ENCODE data around the gene DUSP1. TPM values are rescaled to one million over a fixed set of nuclear protein-coding genes. Genes with fewer than 3 reads are reported as not detected.

DUSP1 gene
- total and polyA plus RNA-seq, 2 of the 13 experiments (the other 11 are each of a cell fraction or from before 2014, with no cell fraction given) = 27.1 to 55.5 TPM

DNA sequence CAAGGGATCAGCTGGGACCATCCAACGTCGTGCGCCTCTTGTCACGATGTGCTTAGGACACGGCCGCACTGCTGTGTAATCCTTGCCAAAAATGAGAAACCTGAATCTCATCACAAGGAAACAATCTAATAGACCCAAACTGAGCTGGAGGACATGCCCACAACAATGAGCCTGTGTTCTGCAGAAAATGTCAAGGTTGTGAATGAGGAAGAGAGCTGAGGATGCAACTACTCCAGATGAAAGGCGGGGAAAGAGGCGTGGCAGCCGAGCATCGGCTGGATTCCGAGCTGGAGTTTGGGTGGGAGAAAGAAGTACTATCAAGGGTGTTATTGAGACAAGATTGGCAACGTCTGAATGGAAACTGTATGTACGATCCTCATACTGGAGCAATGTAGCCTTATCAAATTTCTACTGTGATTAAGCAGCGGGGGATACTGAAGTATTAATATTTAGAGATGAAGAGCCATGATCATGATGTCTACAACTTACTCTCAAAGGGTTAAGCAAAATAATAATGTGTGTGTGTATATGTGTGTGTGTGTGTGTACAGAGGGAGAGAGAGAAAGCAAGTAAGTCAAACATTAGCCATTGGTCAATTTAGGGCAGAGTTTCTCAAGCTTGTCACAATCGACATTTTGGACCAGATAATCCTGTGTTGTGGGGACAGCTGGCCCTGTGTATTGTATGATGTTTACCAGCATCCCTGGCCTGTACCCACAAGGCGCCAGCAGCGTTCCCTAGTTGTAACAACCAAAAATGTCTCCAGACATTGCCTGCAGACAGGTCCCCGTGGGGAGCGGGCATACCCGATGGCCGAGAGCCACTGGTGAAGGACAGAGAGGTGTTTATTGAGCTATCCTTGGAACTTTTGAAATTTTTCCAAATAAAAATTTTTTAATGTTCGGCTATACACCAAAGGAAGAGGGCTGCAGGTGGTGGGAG is 46.5 kb downstream of the DUSP1 start (continued):
- TF ChIP-seq ZEB1 (IDR thresholded peaks at IDR 0.05; ENCODE audit: insufficient replicate concordance, low read depth) = no peak
- no peak for TF ChIP-seq ZNF501 (CRISPR knock-in tag; IDR thresholded peaks at IDR 0.05)
- TF ChIP-seq, protein P1, sequence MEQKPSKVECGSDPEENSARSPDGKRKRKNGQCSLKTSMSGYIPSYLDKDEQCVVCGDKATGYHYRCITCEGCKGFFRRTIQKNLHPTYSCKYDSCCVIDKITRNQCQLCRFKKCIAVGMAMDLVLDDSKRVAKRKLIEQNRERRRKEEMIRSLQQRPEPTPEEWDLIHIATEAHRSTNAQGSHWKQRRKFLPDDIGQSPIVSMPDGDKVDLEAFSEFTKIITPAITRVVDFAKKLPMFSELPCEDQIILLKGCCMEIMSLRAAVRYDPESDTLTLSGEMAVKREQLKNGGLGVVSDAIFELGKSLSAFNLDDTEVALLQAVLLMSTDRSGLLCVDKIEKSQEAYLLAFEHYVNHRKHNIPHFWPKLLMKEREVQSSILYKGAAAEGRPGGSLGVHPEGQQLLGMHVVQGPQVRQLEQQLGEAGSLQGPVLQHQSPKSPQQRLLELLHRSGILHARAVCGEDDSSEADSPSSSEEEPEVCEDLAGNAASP (CRISPR knock-in tag; IDR thresholded peaks at IDR 0.05; ENCODE audit: borderline replicate concordance) = peak; percentile 34; the same call in 1 of the 2 replicates
- TF ChIP-seq ZNF232 (CRISPR knock-in tag; IDR thresholded peaks at IDR 0.05; ENCODE audit: borderline replicate concordance) = no peak
- TF ChIP-seq, protein P2, sequence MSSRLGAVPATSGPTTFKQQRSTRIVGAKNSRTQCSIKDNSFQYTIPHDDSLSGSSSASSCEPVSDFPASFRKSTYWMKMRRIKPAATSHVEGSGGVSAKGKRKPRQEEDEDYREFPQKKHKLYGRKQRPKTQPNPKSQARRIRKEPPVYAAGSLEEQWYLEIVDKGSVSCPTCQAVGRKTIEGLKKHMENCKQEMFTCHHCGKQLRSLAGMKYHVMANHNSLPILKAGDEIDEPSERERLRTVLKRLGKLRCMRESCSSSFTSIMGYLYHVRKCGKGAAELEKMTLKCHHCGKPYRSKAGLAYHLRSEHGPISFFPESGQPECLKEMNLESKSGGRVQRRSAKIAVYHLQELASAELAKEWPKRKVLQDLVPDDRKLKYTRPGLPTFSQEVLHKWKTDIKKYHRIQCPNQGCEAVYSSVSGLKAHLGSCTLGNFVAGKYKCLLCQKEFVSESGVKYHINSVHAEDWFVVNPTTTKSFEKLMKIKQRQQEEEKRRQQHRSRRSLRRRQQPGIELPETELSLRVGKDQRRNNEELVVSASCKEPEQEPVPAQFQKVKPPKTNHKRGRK (CRISPR knock-in tag; IDR thresholded peaks at IDR 0.05) = no peak
- no peak for TF ChIP-seq MTF2 (CRISPR knock-in tag; IDR thresholded peaks at IDR 0.05; ENCODE audit: borderline replicate concordance)
- no peak for TF ChIP-seq ZNF75D (CRISPR knock-in tag; IDR thresholded peaks at IDR 0.05; ENCODE audit: borderline replicate concordance)
- TF ChIP-seq, protein P3, sequence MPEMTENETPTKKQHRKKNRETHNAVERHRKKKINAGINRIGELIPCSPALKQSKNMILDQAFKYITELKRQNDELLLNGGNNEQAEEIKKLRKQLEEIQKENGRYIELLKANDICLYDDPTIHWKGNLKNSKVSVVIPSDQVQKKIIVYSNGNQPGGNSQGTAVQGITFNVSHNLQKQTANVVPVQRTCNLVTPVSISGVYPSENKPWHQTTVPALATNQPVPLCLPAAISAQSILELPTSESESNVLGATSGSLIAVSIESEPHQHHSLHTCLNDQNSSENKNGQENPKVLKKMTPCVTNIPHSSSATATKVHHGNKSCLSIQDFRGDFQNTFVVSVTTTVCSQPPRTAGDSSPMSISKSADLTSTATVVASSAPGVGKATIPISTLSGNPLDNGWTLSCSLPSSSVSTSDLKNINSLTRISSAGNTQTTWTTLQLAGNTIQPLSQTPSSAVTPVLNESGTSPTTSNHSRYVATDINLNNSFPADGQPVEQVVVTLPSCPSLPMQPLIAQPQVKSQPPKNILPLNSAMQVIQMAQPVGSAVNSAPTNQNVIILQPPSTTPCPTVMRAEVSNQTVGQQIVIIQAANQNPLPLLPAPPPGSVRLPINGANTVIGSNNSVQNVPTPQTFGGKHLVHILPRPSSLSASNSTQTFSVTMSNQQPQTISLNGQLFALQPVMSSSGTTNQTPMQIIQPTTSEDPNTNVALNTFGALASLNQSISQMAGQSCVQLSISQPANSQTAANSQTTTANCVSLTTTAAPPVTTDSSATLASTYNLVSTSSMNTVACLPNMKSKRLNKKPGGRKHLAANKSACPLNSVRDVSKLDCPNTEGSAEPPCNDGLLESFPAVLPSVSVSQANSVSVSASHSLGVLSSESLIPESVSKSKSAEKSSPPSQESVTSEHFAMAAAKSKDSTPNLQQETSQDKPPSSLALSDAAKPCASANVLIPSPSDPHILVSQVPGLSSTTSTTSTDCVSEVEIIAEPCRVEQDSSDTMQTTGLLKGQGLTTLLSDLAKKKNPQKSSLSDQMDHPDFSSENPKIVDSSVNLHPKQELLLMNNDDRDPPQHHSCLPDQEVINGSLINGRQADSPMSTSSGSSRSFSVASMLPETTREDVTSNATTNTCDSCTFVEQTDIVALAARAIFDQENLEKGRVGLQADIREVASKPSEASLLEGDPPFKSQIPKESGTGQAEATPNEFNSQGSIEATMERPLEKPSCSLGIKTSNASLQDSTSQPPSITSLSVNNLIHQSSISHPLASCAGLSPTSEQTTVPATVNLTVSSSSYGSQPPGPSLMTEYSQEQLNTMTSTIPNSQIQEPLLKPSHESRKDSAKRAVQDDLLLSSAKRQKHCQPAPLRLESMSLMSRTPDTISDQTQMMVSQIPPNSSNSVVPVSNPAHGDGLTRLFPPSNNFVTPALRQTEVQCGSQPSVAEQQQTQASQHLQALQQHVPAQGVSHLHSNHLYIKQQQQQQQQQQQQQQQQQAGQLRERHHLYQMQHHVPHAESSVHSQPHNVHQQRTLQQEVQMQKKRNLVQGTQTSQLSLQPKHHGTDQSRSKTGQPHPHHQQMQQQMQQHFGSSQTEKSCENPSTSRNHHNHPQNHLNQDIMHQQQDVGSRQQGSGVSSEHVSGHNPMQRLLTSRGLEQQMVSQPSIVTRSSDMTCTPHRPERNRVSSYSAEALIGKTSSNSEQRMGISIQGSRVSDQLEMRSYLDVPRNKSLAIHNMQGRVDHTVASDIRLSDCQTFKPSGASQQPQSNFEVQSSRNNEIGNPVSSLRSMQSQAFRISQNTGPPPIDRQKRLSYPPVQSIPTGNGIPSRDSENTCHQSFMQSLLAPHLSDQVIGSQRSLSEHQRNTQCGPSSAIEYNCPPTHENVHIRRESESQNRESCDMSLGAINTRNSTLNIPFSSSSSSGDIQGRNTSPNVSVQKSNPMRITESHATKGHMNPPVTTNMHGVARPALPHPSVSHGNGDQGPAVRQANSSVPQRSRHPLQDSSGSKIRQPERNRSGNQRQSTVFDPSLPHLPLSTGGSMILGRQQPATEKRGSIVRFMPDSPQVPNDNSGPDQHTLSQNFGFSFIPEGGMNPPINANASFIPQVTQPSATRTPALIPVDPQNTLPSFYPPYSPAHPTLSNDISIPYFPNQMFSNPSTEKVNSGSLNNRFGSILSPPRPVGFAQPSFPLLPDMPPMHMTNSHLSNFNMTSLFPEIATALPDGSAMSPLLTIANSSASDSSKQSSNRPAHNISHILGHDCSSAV (CRISPR knock-in tag; IDR thresholded peaks at IDR 0.05; ENCODE audit: borderline replicate concordance) = no peak
- no peak for TF ChIP-seq GATA4 (IDR thresholded peaks at IDR 0.05; ENCODE audit: borderline replicate concordance, low read depth)
- no peak for TF ChIP-seq CCAR2 (optimal IDR thresholded peaks at IDR 0.05; ENCODE audit: low read depth, low read length)
- TF ChIP-seq RARG (CRISPR knock-in tag; IDR thresholded peaks at IDR 0.05; ENCODE audit: low read depth) = no peak
- TF ChIP-seq MEIS2 (CRISPR knock-in tag; IDR thresholded peaks at IDR 0.05) = no peak
- TF ChIP-seq ZMYM4 (CRISPR knock-in tag; IDR thresholded peaks at IDR 0.05) = no peak
- no peak for TF ChIP-seq FLYWCH1 (CRISPR knock-in tag; IDR thresholded peaks at IDR 0.05)
- TF ChIP-seq POGZ (CRISPR knock-in tag; IDR thresholded peaks at IDR 0.05) = no peak
- TF ChIP-seq NFE2L1 (CRISPR knock-in tag; IDR thresholded peaks at IDR 0.05; ENCODE audit: borderline replicate concordance) = no peak
- TF ChIP-seq ELF3 (CRISPR knock-in tag; IDR thresholded peaks at IDR 0.05) = no peak
- no peak for TF ChIP-seq KAT2B (IDR thresholded peaks at IDR 0.05; ENCODE audit: borderline replicate concordance, low read depth, low read length)
